Dermis blood vessel endothelial cell (primary cell): Measurements from ENCODE around the gene RASD2. TPM values are rescaled to one million over a fixed set of nuclear protein-coding genes. Genes with fewer than 3 reads are reported as not detected.

Experiments used
- total RNA-seq: library from RNA; depleted of rRNA; stranded (reverse); fragments of >200 nt; gene quantifications from 2 replicates; pipeline ENCODE4 v1.2.3, GENCODE V29; 2014

Gene RASD2
- total RNA-seq, 1 donor from 2014 or later: 0.17 TPM

Other genes starting within 250 kb of the RASD2 start
- 27.8 and 31.8 TPM in 2 replicates for gene TOM1, start 240.9 kb upstream of the RASD2 start, total RNA-seq
- gene HMOX1, start 159.7 kb upstream of the RASD2 start, total RNA-seq: 86.4 and 114 TPM in 2 replicates
- gene MCM5, start 140.7 kb upstream of the RASD2 start, total RNA-seq: 47.5 and 103 TPM in 2 replicates
- gene MB, start 76.5 kb downstream of the RASD2 start, total RNA-seq: not detected in 2 replicates
- gene APOL6, start 107.6 kb downstream of the RASD2 start, total RNA-seq: 12.1 and 14.6 TPM in 2 replicates
- not detected in 2 replicates for gene APOL5, start 177.0 kb downstream of the RASD2 start, total RNA-seq